Measurements from ENCODE around the gene THRB. TPM values are rescaled to one million over a fixed set of nuclear protein-coding genes. Genes with fewer than 3 reads are reported as not detected.

Gene THRB
- total and polyA plus RNA-seq, 2 donors (not counting 3 experiments of a cell fraction or from before 2014, with no cell fraction given), result 0.06 TPM; not detected in 1

DNA sequence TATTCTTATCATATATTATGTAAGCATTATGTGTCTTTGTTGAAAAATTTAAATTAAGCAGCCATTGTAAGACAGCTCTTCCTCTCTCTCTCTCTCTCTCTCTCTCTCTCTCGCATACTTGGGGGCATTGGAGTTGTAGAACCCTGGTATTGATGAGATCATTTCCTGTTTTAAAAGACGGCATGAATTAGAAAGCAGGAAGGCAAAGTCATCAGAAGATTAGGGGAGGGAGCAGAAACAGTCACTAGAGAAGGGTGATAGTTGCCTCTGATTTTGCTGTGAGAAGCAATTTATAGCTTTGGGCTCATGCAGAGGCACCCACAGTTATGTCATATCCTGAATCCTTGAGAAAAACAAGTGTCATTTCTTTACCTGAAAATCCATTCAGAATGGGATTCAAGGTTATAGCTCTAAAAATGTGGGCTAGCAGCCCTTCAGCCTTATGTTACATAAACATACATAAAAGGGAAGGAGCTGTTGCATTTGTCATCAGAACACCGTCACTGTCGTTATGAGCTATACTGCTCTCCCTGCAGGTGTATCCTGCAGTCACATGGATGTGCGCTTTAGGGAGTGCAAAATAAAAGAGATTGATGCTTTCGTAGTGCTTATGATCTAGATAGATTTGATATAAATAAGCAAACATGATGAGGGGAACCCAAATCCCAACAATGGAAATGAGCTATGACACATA lies 335.7 kb downstream of the THRB start:
- H3K4me2 ChIP-seq (ENCODE audit: insufficient read depth, low read length), result no peak overlapping the region
- no peak overlapping the region for H3K9ac ChIP-seq (replicated peaks; ENCODE audit: extremely low read depth, insufficient read depth, low read length)
- intact Hi-C loops (cut with micrococcal nuclease), result no loop called here
- TF ChIP-seq, protein P1, sequence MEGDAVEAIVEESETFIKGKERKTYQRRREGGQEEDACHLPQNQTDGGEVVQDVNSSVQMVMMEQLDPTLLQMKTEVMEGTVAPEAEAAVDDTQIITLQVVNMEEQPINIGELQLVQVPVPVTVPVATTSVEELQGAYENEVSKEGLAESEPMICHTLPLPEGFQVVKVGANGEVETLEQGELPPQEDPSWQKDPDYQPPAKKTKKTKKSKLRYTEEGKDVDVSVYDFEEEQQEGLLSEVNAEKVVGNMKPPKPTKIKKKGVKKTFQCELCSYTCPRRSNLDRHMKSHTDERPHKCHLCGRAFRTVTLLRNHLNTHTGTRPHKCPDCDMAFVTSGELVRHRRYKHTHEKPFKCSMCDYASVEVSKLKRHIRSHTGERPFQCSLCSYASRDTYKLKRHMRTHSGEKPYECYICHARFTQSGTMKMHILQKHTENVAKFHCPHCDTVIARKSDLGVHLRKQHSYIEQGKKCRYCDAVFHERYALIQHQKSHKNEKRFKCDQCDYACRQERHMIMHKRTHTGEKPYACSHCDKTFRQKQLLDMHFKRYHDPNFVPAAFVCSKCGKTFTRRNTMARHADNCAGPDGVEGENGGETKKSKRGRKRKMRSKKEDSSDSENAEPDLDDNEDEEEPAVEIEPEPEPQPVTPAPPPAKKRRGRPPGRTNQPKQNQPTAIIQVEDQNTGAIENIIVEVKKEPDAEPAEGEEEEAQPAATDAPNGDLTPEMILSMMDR (IDR thresholded peaks at IDR 0.05; ENCODE audit: extremely low read depth in 1 of 2, insufficient read depth in 1 of 2, low read depth in 1 of 2, low read length in 2 of 2), result no peak
- TF ChIP-seq POLR2AphosphoS5 (IDR thresholded peaks at IDR 0.05; ENCODE audit: insufficient read depth, low read depth, low read length) (no peak), EZH2 (IDR thresholded peaks at IDR 0.05; ENCODE audit: borderline replicate concordance, low read depth, low read length, severe bottlenecking) (no peak), POLR2A (IDR thresholded peaks at IDR 0.05; ENCODE audit: low read depth, low read length) (no peak), MYC (IDR thresholded peaks at IDR 0.05; ENCODE audit: low read depth, low read length) (no peak), FOS (IDR thresholded peaks at IDR 0.05; ENCODE audit: borderline replicate concordance, insufficient read depth, low read length) (no peak), GATA2 (IDR thresholded peaks at IDR 0.05; ENCODE audit: insufficient read depth, insufficient read length, low read depth, low read length) (no peak), JUN (IDR thresholded peaks at IDR 0.05; ENCODE audit: borderline replicate concordance, insufficient read depth, insufficient read length, low read depth) (no peak)
- TF ChIP-seq, protein P2, sequence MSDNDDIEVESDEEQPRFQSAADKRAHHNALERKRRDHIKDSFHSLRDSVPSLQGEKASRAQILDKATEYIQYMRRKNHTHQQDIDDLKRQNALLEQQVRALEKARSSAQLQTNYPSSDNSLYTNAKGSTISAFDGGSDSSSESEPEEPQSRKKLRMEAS (IDR thresholded peaks at IDR 0.05; ENCODE audit: insufficient read depth, insufficient read length), result no peak
- no TSS peak for BruUV-seq (replicated peaks)
- H3K9me1 ChIP-seq (replicated peaks; ENCODE audit: control insufficient read depth, extremely low read depth, insufficient read depth, low read length), result no peaks in the 10 kb centered on the region
- H3K4me3 ChIP-seq (replicated peaks in 1 of 3; ENCODE audit: insufficient read depth in 1 of 3, low read depth in 1 of 3, low read length in 3 of 3), result no peak overlapping the region
- no peak for DNase-seq (ENCODE audit: low read depth, low spot score)
- ChIA-PET CTCF (no interaction called here), POLR2A (no interaction called here)
- no peaks in the 10 kb centered on the region for H3K79me2 ChIP-seq (ENCODE audit: control insufficient read depth, insufficient read depth, low read length)
- dilution Hi-C loops (cut with MboI; ENCODE audit: extremely low pct_ligation_motif_present, low sequenced_read_pairs), result no loop called here
- no peak overlapping the region for H3K27ac ChIP-seq (ENCODE audit: insufficient read depth, low read depth, low read length)
- FAIRE-seq, result no peak
- H4K20me1 ChIP-seq (replicated peaks; ENCODE audit: control insufficient read depth, extremely low read depth, insufficient read depth, low read length), result no peaks in the 10 kb centered on the region
- peaks cover 5% of the 10 kb centered on the region for H3K4me1 ChIP-seq (ENCODE audit: control insufficient read depth, extremely low read depth, insufficient read depth, low read length)
- no peaks in the 10 kb centered on the region for H3K9me3 ChIP-seq (replicated peaks; ENCODE audit: control insufficient read depth, insufficient read depth, low read length)
- no peaks in the 10 kb centered on the region for H3K27me3 ChIP-seq (ENCODE audit: control insufficient read depth in 2 of 2, insufficient read depth in 2 of 2, low read length in 2 of 2)
- no peaks in the 10 kb centered on the region for H3K36me3 ChIP-seq (ENCODE audit: control insufficient read depth in 2 of 2, extremely low read depth in 1 of 2, insufficient read depth in 2 of 2, low read length in 2 of 2)
- no peak overlapping the region for H2AFZ ChIP-seq (ENCODE audit: low read depth, low read length)

All from endothelial cell of umbilical vein (primary cell).